ENCODE data around the gene MPIG6B. TPM values are rescaled to one million over a fixed set of nuclear protein-coding genes. Genes with fewer than 3 reads are reported as not detected.
A peak's percentile ranks its signal among the peaks of the same experiment; 100 is the strongest.
"Not testable (repeated sequence)": the region's sequence is repeated elsewhere in the genome, so short reads cannot be mapped to it uniquely, and the experiment has no call there.

Gene MPIG6B
- total RNA-seq, 4 donors from 2014 or later: not detected

- H3K27ac ChIP-seq: peak overlapping the region; percentile 95 to 99 (median 97)
- no peak for DNase-seq
- no peak for TF ChIP-seq POLR2A (IDR thresholded peaks at IDR 0.05)
- peak overlapping the region; percentile 77 to 85 (median 82) for H3K4me3 ChIP-seq
- H3K4me1 ChIP-seq: peaks cover 0 to 26% (median 9%) of the 10 kb centered on the region in 4 donors
- peaks cover 0 to 21% (median 0%) of the 10 kb centered on the region in 3 donors for H3K36me3 ChIP-seq
- H3K27me3 ChIP-seq: no peaks in the 10 kb centered on the region
- no peaks in the 10 kb centered on the region for H3K9me3 ChIP-seq
Observed at GRCh38 chr6:31702405-31702818, 20.8 kb upstream of the MPIG6B start.

- no peaks in the 10 kb centered on the region for H3K9me3 ChIP-seq
- peak; percentile 99 to 100 (median 100) for DNase-seq
- peaks cover 0 to 26% (median 9%) of the 10 kb centered on the region in 4 donors for H3K4me1 ChIP-seq
- peak; percentile 94 to 97 for TF ChIP-seq POLR2A (IDR thresholded peaks at IDR 0.05)
- TF ChIP-seq, protein P1, sequence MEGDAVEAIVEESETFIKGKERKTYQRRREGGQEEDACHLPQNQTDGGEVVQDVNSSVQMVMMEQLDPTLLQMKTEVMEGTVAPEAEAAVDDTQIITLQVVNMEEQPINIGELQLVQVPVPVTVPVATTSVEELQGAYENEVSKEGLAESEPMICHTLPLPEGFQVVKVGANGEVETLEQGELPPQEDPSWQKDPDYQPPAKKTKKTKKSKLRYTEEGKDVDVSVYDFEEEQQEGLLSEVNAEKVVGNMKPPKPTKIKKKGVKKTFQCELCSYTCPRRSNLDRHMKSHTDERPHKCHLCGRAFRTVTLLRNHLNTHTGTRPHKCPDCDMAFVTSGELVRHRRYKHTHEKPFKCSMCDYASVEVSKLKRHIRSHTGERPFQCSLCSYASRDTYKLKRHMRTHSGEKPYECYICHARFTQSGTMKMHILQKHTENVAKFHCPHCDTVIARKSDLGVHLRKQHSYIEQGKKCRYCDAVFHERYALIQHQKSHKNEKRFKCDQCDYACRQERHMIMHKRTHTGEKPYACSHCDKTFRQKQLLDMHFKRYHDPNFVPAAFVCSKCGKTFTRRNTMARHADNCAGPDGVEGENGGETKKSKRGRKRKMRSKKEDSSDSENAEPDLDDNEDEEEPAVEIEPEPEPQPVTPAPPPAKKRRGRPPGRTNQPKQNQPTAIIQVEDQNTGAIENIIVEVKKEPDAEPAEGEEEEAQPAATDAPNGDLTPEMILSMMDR (IDR thresholded peaks at IDR 0.05): peak in 5 of 6 experiments; percentile 18 to 35 (median 28)
- no peaks in the 10 kb centered on the region for H3K27me3 ChIP-seq
- peak within 1 kb of the TSS; percentile 77 to 85 (median 82) for H3K4me3 ChIP-seq
- H3K36me3 ChIP-seq: peaks cover 0 to 16% (median 0%) of the 10 kb centered on the region in 3 donors
- H3K27ac ChIP-seq: peak within 1 kb of the TSS; percentile 95 to 99 (median 97)
Observed at GRCh38 chr6:31702819-31703716, 20.1 kb upstream of the MPIG6B start, which contains the start of gene ABHD16A. ABHD16A (minus strand) TSS chr6:31703324; CDS start chr6:31703281, 43 bp downstream.

DNA sequence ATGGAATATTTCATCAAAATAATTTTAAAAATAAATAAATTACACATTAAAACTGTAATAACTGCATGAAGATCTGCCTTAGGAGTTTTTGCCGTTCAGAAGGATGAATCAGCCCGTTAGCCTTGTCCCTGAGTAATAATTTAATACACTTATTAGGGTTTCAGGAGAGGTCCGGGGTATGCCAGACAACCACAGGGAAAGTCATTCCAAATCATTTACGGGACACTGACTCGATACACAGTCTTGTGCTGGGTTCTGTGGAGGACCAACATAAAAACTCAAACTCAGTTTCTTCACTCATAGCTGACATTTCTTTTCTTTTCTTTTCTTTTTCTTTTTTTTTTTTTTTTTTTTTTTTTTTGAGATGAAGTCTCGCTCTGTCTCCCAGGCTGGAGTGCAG is 17.2 kb upstream of the MPIG6B start:
- peaks cover 0 to 21% (median 9%) of the 10 kb centered on the region in 4 donors for H3K4me1 ChIP-seq
- H3K27ac ChIP-seq: no peak overlapping the region
- no peaks in the 10 kb centered on the region for H3K9me3 ChIP-seq
- TF ChIP-seq, protein P1 (IDR thresholded peaks at IDR 0.05): no peak
- no peak for TF ChIP-seq POLR2A (IDR thresholded peaks at IDR 0.05)
- no peak for DNase-seq
- H3K36me3 ChIP-seq: no peaks in the 10 kb centered on the region
- no peak overlapping the region for H3K4me3 ChIP-seq
- no peaks in the 10 kb centered on the region for H3K27me3 ChIP-seq

- Histone ChIP-seq H3K27me3 (no peaks in the 10 kb centered on the region), H3K36me3 (no peaks in the 10 kb centered on the region), H3K27ac (no peak within 1 kb of the TSS), H3K4me1 (peaks cover 0 to 19% (median 7%) of the 10 kb centered on the region in 4 donors), H3K4me3 (no peak within 1 kb of the TSS), H3K9me3 (no peaks in the 10 kb centered on the region)
- TF ChIP-seq, protein P1 (IDR thresholded peaks at IDR 0.05): no peak
- no peak for TF ChIP-seq POLR2A (IDR thresholded peaks at IDR 0.05)
- DNase-seq: no peak
Observed at GRCh38 chr6:31706599-31706998, 16.6 kb upstream of the MPIG6B start, which contains the start of gene LY6G6F. LY6G6F (plus strand) TSS chr6:31706866; CDS start chr6:31706907, 41 bp downstream.

DNA sequence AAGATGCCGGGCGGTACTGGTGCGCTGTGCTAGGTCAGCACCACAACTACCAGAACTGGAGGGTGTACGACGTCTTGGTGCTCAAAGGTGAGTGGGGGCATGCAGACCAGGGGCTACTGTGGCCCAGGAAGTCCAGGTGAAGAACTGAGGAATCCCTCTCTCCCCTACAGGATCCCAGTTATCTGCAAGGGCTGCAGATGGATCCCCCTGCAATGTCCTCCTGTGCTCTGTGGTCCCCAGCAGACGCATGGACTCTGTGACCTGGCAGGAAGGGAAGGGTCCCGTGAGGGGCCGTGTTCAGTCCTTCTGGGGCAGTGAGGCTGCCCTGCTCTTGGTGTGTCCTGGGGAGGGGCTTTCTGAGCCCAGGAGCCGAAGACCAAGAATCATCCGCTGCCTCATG is 15.5 kb upstream of the MPIG6B start:
- Histone ChIP-seq H3K9me3 (no peaks in the 10 kb centered on the region), H3K27me3 (no peaks in the 10 kb centered on the region), H3K4me3 (no peak overlapping the region), H3K27ac (no peak overlapping the region), H3K4me1 (peaks cover 0 to 14% (median 0%) of the 10 kb centered on the region in 4 donors), H3K36me3 (no peaks in the 10 kb centered on the region)
- DNase-seq: no peak
- TF ChIP-seq, protein P1 (IDR thresholded peaks at IDR 0.05): no peak
- TF ChIP-seq POLR2A (IDR thresholded peaks at IDR 0.05): no peak

- no peak for TF ChIP-seq POLR2A (IDR thresholded peaks at IDR 0.05)
- TF ChIP-seq, protein P1 (IDR thresholded peaks at IDR 0.05): no peak
- H3K9me3 ChIP-seq: no peaks in the 10 kb centered on the region
- peaks cover 0 to 14% (median 0%) of the 10 kb centered on the region in 4 donors for H3K4me1 ChIP-seq
- H3K4me3 ChIP-seq: no peak overlapping the region
- no peak overlapping the region for H3K27ac ChIP-seq
- H3K27me3 ChIP-seq: no peaks in the 10 kb centered on the region
- no peak for DNase-seq
- H3K36me3 ChIP-seq: no peaks in the 10 kb centered on the region
Observed at GRCh38 chr6:31708224-31708623, 14.9 kb upstream of the MPIG6B start.

DNA sequence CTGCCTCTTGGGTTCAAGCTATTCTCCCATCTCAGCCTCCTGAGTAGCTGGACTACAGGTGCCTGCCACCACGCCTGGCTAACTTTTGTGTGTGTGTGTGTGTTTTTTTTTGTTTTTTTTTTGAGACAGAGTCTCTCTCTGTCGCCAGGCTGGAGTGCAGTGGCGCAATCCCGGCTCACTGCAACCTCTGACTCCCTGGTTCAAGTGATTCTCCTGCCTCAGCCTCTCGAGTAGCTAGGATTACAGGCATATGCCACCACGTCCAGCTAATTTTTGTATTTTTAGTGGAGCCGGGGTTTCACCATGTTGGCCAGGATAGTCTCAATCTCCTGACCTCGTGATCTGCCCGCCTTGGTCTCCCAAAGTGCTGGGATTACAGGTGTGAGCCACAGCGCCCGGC is 14.0 kb upstream of the MPIG6B start:
- DNase-seq, H3K36me3 ChIP-seq, H3K9me3 ChIP-seq, H3K27ac ChIP-seq, H3K4me3 ChIP-seq, H3K27me3 ChIP-seq: not testable (repeated sequence)
- peaks cover 0 to 15% (median 1%) of the 10 kb centered on the region in 4 donors for H3K4me1 ChIP-seq
